Adrenal gland (tissue), 19 donors: ENCODE data around the gene KICS2. TPM values are rescaled to one million over a fixed set of nuclear protein-coding genes. Genes with fewer than 3 reads are reported as not detected.

Source experiments
- DNase-seq, 7 donors: peaks; one replicate each; pipeline ENCODE4 v3.0.0-alpha.2; 2019 to 2020
- H3K27ac ChIP-seq, 5 donors: fragments of 200-600 bp; sonication (generic) in 4 of 5; 1 replicate in 3 of 5; 2 replicates in 2 of 5; pipeline versions ENCODE4 v1.5.1 to v1.8.0; 2016 to 2020; ENCODE audit warnings: mild to moderate bottlenecking in 1 of 5
- H3K27me3 ChIP-seq: fragments of 200-600 bp; 2 replicates; pipeline ENCODE4 v1.8.0; 2021
- H3K36me3 ChIP-seq, 2 donors: fragments of 200-600 bp; replicated peaks in 1 of 2; 1 replicate in 1 of 2; 2 replicates in 1 of 2; pipeline versions ENCODE4 v1.5.1 to v1.8.0; 2018 to 2022
- H3K4me1 ChIP-seq, 2 donors: fragments of 200-600 bp; replicated peaks in 1 of 2; 1 replicate in 1 of 2; 2 replicates in 1 of 2; pipeline versions ENCODE4 v1.5.1 to v1.8.0; 2018 to 2021
- H3K4me3 ChIP-seq, 4 donors: fragments of 200-600 bp; sonication (generic) in 3 of 4; one replicate each; pipeline ENCODE4 v1.5.1; 2016 to 2018
- H3K9me3 ChIP-seq, 3 donors: fragments of 200-600 bp; sonication (generic) in 1 of 3; replicated peaks in 1 of 3; 1 replicate in 2 of 3; 2 replicates in 1 of 3; pipeline versions ENCODE4 v1.5.1 to v1.8.0; 2016 to 2021
- CTCF ChIP-seq, 6 experiments: fragments of 450-650 bp in 4 of 6; fragments of 200-600 bp in 2 of 6; sonication (generic) in 1 of 6; IDR thresholded peaks; 1 replicate in 5 of 6; 2 replicates in 1 of 6; pipeline versions ENCODE4 v1.5.1 to v1.8.0; 2016 to 2021; ENCODE audit warnings: antibody characterized with exemption in 6 of 6, mild to moderate bottlenecking in 2 of 6, moderate library complexity in 1 of 6
- POLR2A ChIP-seq, 2 donors: fragments of 450-650 bp; IDR thresholded peaks; one replicate each; pipeline ENCODE4 v1.6.1; 2017; ENCODE audit warnings: antibody characterized with exemption in 2 of 2, mild to moderate bottlenecking in 2 of 2, moderate library complexity in 1 of 2
- WGBS, 4 donors: extraction: QIAGEN DNeasy Blood & Tissue Kit in 2 of 4; methylation state at CpG; one replicate each; pipeline versions ENCODE4 v1.1.5 to v1.1.7; 2013 to 2017; 5-methylcytosine and 5-hydroxymethylcytosine counted together
- intact Hi-C, 2 donors: fragments of 100-400 bp; cut with DNase I; formaldehyde crosslinking; loops; one replicate each; pipeline versions ENCODE4 v1.14.1 to v1.15.0; 2022 to 2023
- long read RNA-seq, 10 donors: library from polyadenylated mRNA in 3 of 10; unstranded in 2 of 10; stranded (forward) in 1 of 10; transcript quantifications; one replicate each; pipeline ENCODE4 v2.0.0 and lab custom pipeline, GENCODE V29; 2021 to 2026
- polyA plus RNA-seq, 3 donors: library from polyadenylated mRNA; stranded (reverse); fragments of 200-250 nt in 2 of 3; fragments of 350-450 nt in 1 of 3; fragmentation: Illumina TruSeq in 1 of 3; extraction: RNeasy Lipid Tissue Mini Kit (QIAGEN cat#74804) in 1 of 3; gene quantifications; one replicate each; pipeline ENCODE4 v1.2.3, GENCODE V29; 2013 to 2014
- total RNA-seq, 9 donors: library from RNA; depleted of rRNA in 4 of 9; stranded (reverse); fragments of >200 nt in 4 of 9; fragments of 120-200 nt in 1 of 9; fragmentation: NEBNext Ultra II Directional in 1 of 9; extraction: Animal tissue kit (Norgen Biotek cat#: 25700) in 1 of 9; gene quantifications; one replicate each; pipeline versions ENCODE4 v1.1.0 to v1.2.4, GENCODE V29; 2013 to 2023
- donor health status: healthy with polysubstance abuse.
- donor health status: Bipolar disorder and iron deficiency.
- donor health status: DM: yes; HTN: yes; CAD: no.
- donor health status: DM: no; HTN: no; CAD: no.
- donor health status: DM: no; HTN: no; CAD: no.
- donor health status: DM: yes; HTN: yes; CAD: no.

The KICS2 gene
- total RNA-seq, result 10 to 100 TPM in 8 of 9 donors, 1 to 10 TPM in 1; 8.6 to 36.4 (median 12.8) TPM
- 10 to 100 TPM in 1 of 3 donors, 1 to 10 TPM in 2; 5.0 to 15.4 (median 5.1) TPM for polyA plus RNA-seq
- long read RNA-seq, donor 1, full-length matches to known transcripts, result 4 of 4 reads
- long read RNA-seq, donor 1, partial matches to known transcripts, result 0 of 4 reads
- long read RNA-seq, donor 1, other reads (novel, unspliced or antisense), result 0 of 4 reads
- long read RNA-seq, donor 2, full-length matches to known transcripts, result 1 of 1 reads
- long read RNA-seq, donor 2, partial matches to known transcripts, result 0 of 1 reads
- long read RNA-seq, donor 2, other reads (novel, unspliced or antisense), result 0 of 1 reads
- long read RNA-seq, donor 3, full-length matches to known transcripts, result 3 of 3 reads
- long read RNA-seq, donor 3, partial matches to known transcripts, result 0 of 3 reads
- long read RNA-seq, donor 3, other reads (novel, unspliced or antisense), result 0 of 3 reads
- long read RNA-seq, donor 4, full-length matches to known transcripts, result 4 of 6 reads
- long read RNA-seq, donor 4, partial matches to known transcripts, result 0 of 6 reads
- long read RNA-seq, donor 4, other reads (novel, unspliced or antisense), result 2 of 6 reads
- long read RNA-seq, donor 5, full-length matches to known transcripts, result 9 of 11 reads
- long read RNA-seq, donor 5, partial matches to known transcripts, result 1 of 11 reads
- long read RNA-seq, donor 5, other reads (novel, unspliced or antisense), result 1 of 11 reads
- long read RNA-seq, donor 6, full-length matches to known transcripts, result 2 of 7 reads
- long read RNA-seq, donor 6, partial matches to known transcripts, result 1 of 7 reads
- long read RNA-seq, donor 6, other reads (novel, unspliced or antisense), result 4 of 7 reads
- long read RNA-seq, donor 7, full-length matches to known transcripts, result 2 of 2 reads
- long read RNA-seq, donor 7, partial matches to known transcripts, result 0 of 2 reads
- long read RNA-seq, donor 7, other reads (novel, unspliced or antisense), result 0 of 2 reads
- long read RNA-seq, donor 8, full-length matches to known transcripts, result 1 of 1 reads
- long read RNA-seq, donor 8, partial matches to known transcripts, result 0 of 1 reads
- long read RNA-seq, donor 8, other reads (novel, unspliced or antisense), result 0 of 1 reads
- long read RNA-seq, donor 9, full-length matches to known transcripts, result 4 of 4 reads
- long read RNA-seq, donor 9, partial matches to known transcripts, result 0 of 4 reads
- long read RNA-seq, donor 9, other reads (novel, unspliced or antisense), result 0 of 4 reads
- long read RNA-seq, donor 10, full-length matches to known transcripts, result 2 of 2 reads
- long read RNA-seq, donor 10, partial matches to known transcripts, result 0 of 2 reads
- long read RNA-seq, donor 10, other reads (novel, unspliced or antisense), result 0 of 2 reads

GRCh38 chr12:64222009-64222765 lies at the start of gene KICS2:
Gene KICS2 (minus strand): TSS chr12:64222296. CDS start chr12:64222237, 59 bp downstream.
- DNase-seq, result peak; percentile 93 to 96 (median 94)
- peak within 1 kb of the TSS; percentile 88 to 99 (median 91) for H3K27ac ChIP-seq
- TF ChIP-seq POLR2A (IDR thresholded peaks at IDR 0.05) (peak; percentile 82 to 93), CTCF (IDR thresholded peaks at IDR 0.05) (peak in 1 of 6 experiments; percentile 24)
- WGBS, 4 donors, result 0 to 1% (median 0%) methylated on average over 2 to 56 of the region's 56 CpGs
- intact Hi-C loops, result no loop called here
- peaks cover 8 to 13% of the 10 kb centered on the region in 2 donors for H3K4me1 ChIP-seq
- H3K36me3 ChIP-seq, result no peaks in the 10 kb centered on the region
- H3K27me3 ChIP-seq, result no peaks in the 10 kb centered on the region
- H3K9me3 ChIP-seq, result no peaks in the 10 kb centered on the region
- peak within 1 kb of the TSS; percentile 45 to 86 (median 65) for H3K4me3 ChIP-seq

GRCh38 chr12:64270411-64270810 lies 48.3 kb upstream of the KICS2 start:
- DNase-seq, result no peak
- no peaks in the 10 kb centered on the region for H3K4me1 ChIP-seq
- intact Hi-C loops, result no loop called here
- no peaks in the 10 kb centered on the region for H3K27me3 ChIP-seq
- TF ChIP-seq POLR2A (IDR thresholded peaks at IDR 0.05), result no peak
- TF ChIP-seq CTCF (IDR thresholded peaks at IDR 0.05), result no peak
- H3K27ac ChIP-seq, result no peak overlapping the region
- no peak overlapping the region for H3K4me3 ChIP-seq
- WGBS, 4 donors, result 89 to 98% (median 96%) methylated on average over 1 of the region's 1 CpG
- no peaks in the 10 kb centered on the region for H3K36me3 ChIP-seq
- no peaks in the 10 kb centered on the region for H3K9me3 ChIP-seq

- Histone ChIP-seq H3K36me3 (no peaks in the 10 kb centered on the region), H3K4me3 (no peak overlapping the region), H3K27me3 (no peaks in the 10 kb centered on the region), H3K9me3 (no peaks in the 10 kb centered on the region), H3K27ac (no peak overlapping the region), H3K4me1 (no peaks in the 10 kb centered on the region)
- DNase-seq, result no peak
- 35 to 85% (median 74%) methylated on average over 2 of the region's 2 CpGs for WGBS, 4 donors
- intact Hi-C loops, result no loop called here
- TF ChIP-seq POLR2A (IDR thresholded peaks at IDR 0.05) (no peak), CTCF (IDR thresholded peaks at IDR 0.05) (no peak)
Measured at GRCh38 chr12:64269161-64269560, 47.1 kb upstream of the KICS2 start.
